Activated gamma-delta T cell treated with Interleukin-2 at 50 U/mL for 16 hours (primary cell): Measurements from ENCODE around the gene KCNQ5.

Experiments
- DNase-seq: peaks from one replicate; pipeline ENCODE4 v3.0.0-alpha.2; 2020

KCNQ5 gene

GRCh38 chr6:72748759-72749158 lies 126.9 kb downstream of the KCNQ5 start:
- no peak for DNase-seq

GRCh38 chr6:72755752-72756151 lies 133.9 kb downstream of the KCNQ5 start:
- no peak for DNase-seq

GRCh38 chr6:72757048-72757447 lies 135.2 kb downstream of the KCNQ5 start:
- no peak for DNase-seq

GRCh38 chr6:72757926-72758325 lies 136.1 kb downstream of the KCNQ5 start:
- no peak for DNase-seq

- DNase-seq: no peak
These were observed 137.0 kb downstream of the KCNQ5 start for GRCh38 chr6:72758901-72759300.

- DNase-seq: no peak
These were observed 138.4 kb downstream of the KCNQ5 start for GRCh38 chr6:72760114-72760793.

GRCh38 chr6:72761761-72762160 lies 139.9 kb downstream of the KCNQ5 start:
- DNase-seq: no peak

- DNase-seq: no peak
These were observed 147.7 kb downstream of the KCNQ5 start for GRCh38 chr6:72769459-72770125.

GRCh38 chr6:72770959-72771358 lies 149.1 kb downstream of the KCNQ5 start:
- no peak for DNase-seq

- no peak for DNase-seq
These were observed 154.6 kb downstream of the KCNQ5 start for GRCh38 chr6:72776456-72776855.

GRCh38 chr6:72781624-72782023 lies 159.8 kb downstream of the KCNQ5 start:
- no peak for DNase-seq

- DNase-seq: no peak
These were observed 161.2 kb downstream of the KCNQ5 start for GRCh38 chr6:72783035-72783434.

- DNase-seq: no peak
These were observed 161.8 kb downstream of the KCNQ5 start for GRCh38 chr6:72783666-72784065.

- no peak for DNase-seq
These were observed 162.2 kb downstream of the KCNQ5 start for GRCh38 chr6:72784071-72784470.

GRCh38 chr6:72784581-72784980 lies 162.7 kb downstream of the KCNQ5 start:
- DNase-seq: no peak

GRCh38 chr6:72787391-72788031 lies 165.6 kb downstream of the KCNQ5 start:
- DNase-seq: no peak

- no peak for DNase-seq
These were observed 166.3 kb downstream of the KCNQ5 start for GRCh38 chr6:72788188-72788587.

GRCh38 chr6:72789145-72789544 lies 167.3 kb downstream of the KCNQ5 start:
- DNase-seq: no peak

GRCh38 chr6:72792692-72793091 lies 170.8 kb downstream of the KCNQ5 start:
- no peak for DNase-seq

- DNase-seq: no peak
These were observed 172.0 kb downstream of the KCNQ5 start for GRCh38 chr6:72793641-72794395.

- DNase-seq: no peak
These were observed 176.3 kb downstream of the KCNQ5 start for GRCh38 chr6:72798196-72798595.

- no peak for DNase-seq
These were observed 188.0 kb downstream of the KCNQ5 start for GRCh38 chr6:72809746-72810379.
